Measurements from ENCODE around the gene MSH5. TPM values are rescaled to one million over a fixed set of nuclear protein-coding genes. Genes with fewer than 3 reads are reported as not detected.

The MSH5 gene
- total and polyA plus RNA-seq, 2 of the 13 experiments (the other 11 are each of a cell fraction or from before 2014, with no cell fraction given), result 10.2 to 38.7 TPM

GRCh38 chr6:31776989-31777666 is 37.3 kb downstream of the MSH5 start, which contains the start of gene VWA7 (continued):
- TF ChIP-seq UBTF (CRISPR knock-in tag; IDR thresholded peaks at IDR 0.05) (peak; percentile 81), ZBTB33 (CRISPR knock-in tag; IDR thresholded peaks at IDR 0.05) (0 out of 2 replicates have a peak, but pooled peaks have one; percentile 18), ZNF577 (CRISPR knock-in tag; IDR thresholded peaks at IDR 0.05; ENCODE audit: borderline replicate concordance, low read depth) (no peak), CREB1 (IDR thresholded peaks at IDR 0.05) (peak; percentile 89), CREB1 (CRISPR knock-in tag; IDR thresholded peaks at IDR 0.05) (peak; percentile 92), HNRNPLL (IDR thresholded peaks at IDR 0.05; ENCODE audit: low read depth, low read length, poor library complexity, severe bottlenecking) (peak; percentile 31), TFDP2 (CRISPR knock-in tag; IDR thresholded peaks at IDR 0.05) (peak; percentile 23; the same call in 1 of the 2 replicates), ZNF740 (CRISPR knock-in tag; IDR thresholded peaks at IDR 0.05) (peak; percentile 16; the same call in 1 of the 2 replicates), RBAK (CRISPR knock-in tag; IDR thresholded peaks at IDR 0.05) (no peak; the same call in 1 of the 2 replicates), ZNF331 (CRISPR knock-in tag; IDR thresholded peaks at IDR 0.05) (peak; percentile 93), ZKSCAN8 (CRISPR knock-in tag; IDR thresholded peaks at IDR 0.05; ENCODE audit: borderline replicate concordance) (peak; percentile 48; the same call in 1 of the 2 replicates), SUZ12 (IDR thresholded peaks at IDR 0.05; ENCODE audit: low read depth, low read length) (no peak), HNRNPH1 (optimal IDR thresholded peaks at IDR 0.05; ENCODE audit: low read depth, low read length) (peak; percentile 40), ZBTB1 (CRISPR knock-in tag; IDR thresholded peaks at IDR 0.05; ENCODE audit: borderline replicate concordance) (no peak), HDAC1 (CRISPR knock-in tag; IDR thresholded peaks at IDR 0.05) (peak; percentile 64), ZNF670 (CRISPR knock-in tag; IDR thresholded peaks at IDR 0.05; ENCODE audit: borderline replicate concordance) (peak; percentile 86), HNF4G (IDR thresholded peaks at IDR 0.05; ENCODE audit: borderline replicate concordance, low read depth, low read length) (peak; percentile 14; the same call in 1 of the 2 replicates), HNF4G (CRISPR knock-in tag; IDR thresholded peaks at IDR 0.05; ENCODE audit: borderline replicate concordance, low read depth) (peak; percentile 60; the same call in 1 of the 2 replicates), KMT2A (CRISPR knock-in tag; IDR thresholded peaks at IDR 0.05) (0 out of 2 replicates have a peak, but pooled peaks have one; percentile 34), GATAD1 (CRISPR knock-in tag; IDR thresholded peaks at IDR 0.05) (peak; percentile 64; the same call in 1 of the 2 replicates), NR2F6 (IDR thresholded peaks at IDR 0.05) (peak; percentile 82), NR2F6 (CRISPR knock-in tag; IDR thresholded peaks at IDR 0.05) (peak; percentile 82), STAG1 (CRISPR knock-in tag; IDR thresholded peaks at IDR 0.05) (peak; percentile 12; the same call in 1 of the 2 replicates), TOE1 (CRISPR knock-in tag; IDR thresholded peaks at IDR 0.05) (0 out of 2 replicates have a peak, but pooled peaks have one; percentile 42), POLR2AphosphoS5 (IDR thresholded peaks at IDR 0.05; ENCODE audit: low read depth, low read length) (peak; percentile 61), ZFP82 (CRISPR knock-in tag; IDR thresholded peaks at IDR 0.05; ENCODE audit: borderline replicate concordance) (0 out of 2 replicates have a peak, but pooled peaks have one; percentile 47)

Measured in HepG2 (cell line).